Left renal pelvis (tissue), 4 donors: Measurements from ENCODE around the gene CXCL14. TPM values are rescaled to one million over a fixed set of nuclear protein-coding genes. Genes with fewer than 3 reads are reported as not detected.
A peak's percentile ranks its signal among the peaks of the same experiment; 100 is the strongest.

ENCODE experiments used
- DNase-seq, 4 donors: peaks; one replicate each; pipeline ENCODE4 v3.0.0-alpha.2; 2013; ENCODE audit warnings: low read depth in 4 of 4, low spot score in 3 of 4
- polyA plus RNA-seq, 4 donors: library from polyadenylated mRNA; unstranded; fragments of 120-200 nt; gene quantifications; one replicate each; pipeline ENCODE4 v1.2.1, GENCODE V29; 2013; ENCODE audit not compliant: insufficient read length in 4 of 4

Gene CXCL14, protein sequence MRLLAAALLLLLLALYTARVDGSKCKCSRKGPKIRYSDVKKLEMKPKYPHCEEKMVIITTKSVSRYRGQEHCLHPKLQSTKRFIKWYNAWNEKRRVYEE
- 10 to 100 TPM in 3 of 4 donors, 1 to 10 TPM in 1; 1.7 to 48.1 (median 23.1) TPM for polyA plus RNA-seq

DNA sequence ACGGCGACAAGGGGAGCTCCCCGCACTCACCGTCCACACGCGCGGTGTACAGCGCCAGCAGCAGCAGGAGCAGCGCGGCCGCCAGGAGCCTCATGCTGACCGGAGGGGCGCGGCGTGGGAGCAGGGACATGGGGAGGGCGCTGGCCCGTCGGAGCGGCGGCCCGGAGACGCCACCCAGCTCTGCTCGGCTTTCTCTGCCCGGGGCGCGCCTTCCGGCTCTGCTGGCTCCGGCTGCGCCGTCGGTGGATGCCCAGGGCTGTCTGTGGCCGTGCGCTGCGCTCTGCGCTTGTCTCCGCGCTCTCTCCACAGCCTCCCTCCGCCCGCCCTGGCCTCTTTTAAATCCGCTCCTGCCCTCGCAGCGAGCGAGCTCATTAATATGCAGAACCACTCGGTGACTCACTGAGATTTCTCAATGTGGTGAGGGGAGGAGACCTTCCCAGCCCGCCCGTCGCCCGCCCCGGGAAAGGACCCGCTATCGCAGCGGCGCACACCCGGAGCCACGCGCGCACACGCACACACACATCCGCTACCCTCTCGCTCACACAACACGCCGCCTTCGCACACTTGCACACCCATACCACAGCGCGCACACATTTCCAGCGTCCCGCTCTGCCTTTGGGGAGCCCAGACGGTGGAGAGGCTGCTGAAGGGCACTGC lies at the start of gene CXCL14:
TSS of gene CXCL14 (minus strand) at position 307 of the 657 bp plus-strand sequence. CDS start at position 94, 213 bp downstream.
- DNase-seq = no peak

DNA sequence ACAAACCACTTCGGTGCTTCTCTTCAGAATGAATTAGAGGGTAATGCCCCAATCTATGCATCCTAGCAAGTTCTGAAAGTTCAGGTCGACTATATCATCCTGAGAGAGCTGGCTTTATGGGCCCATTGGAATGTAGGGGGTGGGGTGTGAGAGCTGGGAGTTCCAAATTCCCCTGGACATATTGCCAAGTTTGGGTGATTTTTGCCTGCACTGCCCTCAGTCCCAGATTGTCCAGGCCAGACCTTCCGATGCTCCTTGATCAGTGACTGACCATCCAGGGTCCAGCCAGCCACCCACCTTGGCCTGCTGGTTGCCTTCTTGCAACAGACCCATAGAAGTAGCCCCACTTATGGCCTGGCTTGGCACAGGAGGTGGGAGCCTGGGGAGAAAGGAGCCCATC lies 47.8 kb upstream of the CXCL14 start:
- DNase-seq = no peak

DNA sequence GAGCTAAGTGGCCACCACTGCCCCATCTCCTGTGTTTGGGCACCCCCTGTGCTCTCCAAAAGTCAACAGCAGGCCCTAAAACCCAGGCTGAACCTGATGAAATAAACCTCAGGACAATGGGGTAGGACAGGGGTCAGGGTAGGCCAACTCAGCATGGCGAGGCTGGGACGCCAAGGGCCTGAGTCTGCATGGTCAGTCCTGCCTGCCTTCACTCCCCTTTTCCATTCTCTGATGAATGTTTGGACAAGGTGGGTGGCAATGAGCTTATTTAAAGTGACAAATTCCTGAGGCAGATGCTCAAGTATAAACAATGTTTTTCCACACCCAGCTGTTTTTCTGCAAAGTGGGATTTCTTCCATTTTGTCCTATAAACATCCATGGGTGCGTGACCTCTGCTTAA lies 47.2 kb upstream of the CXCL14 start:
- no peak for DNase-seq

DNA sequence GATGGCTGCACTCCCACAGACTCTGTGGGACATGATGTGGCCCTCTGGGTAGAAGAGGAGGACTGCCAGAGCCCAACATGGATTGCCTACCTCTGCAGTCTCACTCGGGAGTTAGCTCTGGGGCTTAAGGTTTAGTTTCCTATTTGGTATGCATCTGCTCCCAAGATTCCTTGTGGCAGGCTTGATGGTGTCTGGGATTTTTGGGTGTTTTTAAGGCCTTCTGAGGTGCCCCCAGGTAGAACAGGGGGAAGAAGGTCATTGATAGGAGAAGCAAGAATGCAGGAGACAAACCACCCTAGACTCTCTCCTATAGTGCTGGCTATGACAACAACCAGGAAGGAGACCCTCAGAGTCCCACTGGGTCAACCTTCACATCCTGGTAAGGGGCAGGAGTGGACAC lies 46.7 kb upstream of the CXCL14 start:
- DNase-seq = no peak

DNA sequence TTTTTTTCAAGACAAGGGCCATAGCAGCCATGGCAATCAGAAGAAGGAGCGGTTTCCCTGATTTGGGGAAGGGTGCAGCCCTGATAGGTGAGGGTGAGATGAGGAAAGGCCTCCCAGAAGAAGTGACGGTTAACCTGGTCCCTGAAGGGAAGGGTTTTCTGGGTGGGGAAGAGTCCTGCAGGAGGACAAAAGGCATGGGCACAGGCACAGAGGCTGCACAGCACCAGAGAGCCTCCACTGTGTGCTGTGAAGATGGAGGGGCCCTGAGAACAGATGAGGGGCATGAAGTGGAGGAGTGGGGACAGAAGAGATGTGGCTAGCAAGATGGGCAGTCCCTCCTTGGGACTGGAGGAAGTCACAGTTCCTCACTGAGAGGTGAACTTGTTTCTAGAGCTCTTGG lies 46.3 kb upstream of the CXCL14 start:
- no peak for DNase-seq

- no peak for DNase-seq
Measured at GRCh38 chr5:135623186-135623715, 44.5 kb upstream of the CXCL14 start.

DNA sequence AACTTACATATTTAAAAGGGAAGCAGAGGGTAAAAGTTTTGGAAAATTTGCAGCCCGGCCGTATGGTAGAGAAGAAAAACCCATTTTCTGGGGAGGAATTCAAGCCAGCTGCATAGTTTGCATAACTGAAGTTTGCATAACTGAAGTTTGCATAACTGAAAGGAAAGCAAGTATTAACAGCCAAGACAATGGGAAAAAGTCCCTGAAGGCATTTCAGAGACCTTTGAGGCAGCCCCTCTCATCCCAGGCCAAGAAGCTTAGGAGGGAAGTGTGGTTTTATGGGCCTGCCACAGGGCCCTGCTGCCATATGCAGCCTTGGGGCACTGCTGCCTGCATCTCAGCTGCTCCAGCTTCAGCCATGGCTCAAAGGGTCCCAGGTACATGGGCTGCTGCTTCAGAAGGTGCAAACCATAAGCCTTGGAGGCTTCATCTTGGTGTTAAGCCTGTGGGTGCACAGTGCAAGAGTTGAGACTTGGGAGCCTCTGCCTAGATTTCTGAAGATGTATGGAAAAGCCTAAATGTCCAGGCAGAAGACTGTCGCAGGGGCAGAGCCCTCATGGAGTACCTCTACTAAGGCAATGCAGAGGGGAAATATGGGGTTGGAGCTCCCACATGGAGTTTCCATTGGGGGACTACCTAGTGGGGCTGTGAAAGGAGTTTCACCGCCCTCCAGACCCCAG lies 36.9 kb upstream of the CXCL14 start:
- no peak for DNase-seq

GRCh38 chr5:135615171-135615570 lies 36.4 kb upstream of the CXCL14 start:
- no peak for DNase-seq

DNA sequence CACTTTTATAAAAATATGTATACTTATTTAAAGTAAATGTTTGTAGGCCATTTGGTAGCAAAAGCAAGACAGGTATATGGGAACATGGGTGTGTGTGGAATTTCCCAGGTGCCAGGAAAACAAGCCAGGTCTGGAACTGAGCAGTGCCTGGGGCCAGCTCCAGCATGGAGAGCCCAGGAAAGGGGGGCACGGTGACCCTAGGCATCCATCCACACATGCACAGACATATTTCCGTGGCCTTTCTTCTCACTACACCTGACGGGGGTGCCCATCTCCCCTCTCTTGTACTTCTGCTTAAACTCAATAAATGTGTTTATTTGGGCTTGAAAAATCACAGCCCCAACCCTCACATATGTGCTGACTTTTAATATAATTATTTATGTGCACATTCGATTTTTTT lies 31.2 kb upstream of the CXCL14 start:
- DNase-seq = no peak

GRCh38 chr5:135608761-135609443 lies 30.1 kb upstream of the CXCL14 start:
- no peak for DNase-seq

GRCh38 chr5:135608361-135608760 lies 29.6 kb upstream of the CXCL14 start:
- no peak for DNase-seq

GRCh38 chr5:135606431-135606830 lies 27.6 kb upstream of the CXCL14 start:
- DNase-seq = no peak

DNA sequence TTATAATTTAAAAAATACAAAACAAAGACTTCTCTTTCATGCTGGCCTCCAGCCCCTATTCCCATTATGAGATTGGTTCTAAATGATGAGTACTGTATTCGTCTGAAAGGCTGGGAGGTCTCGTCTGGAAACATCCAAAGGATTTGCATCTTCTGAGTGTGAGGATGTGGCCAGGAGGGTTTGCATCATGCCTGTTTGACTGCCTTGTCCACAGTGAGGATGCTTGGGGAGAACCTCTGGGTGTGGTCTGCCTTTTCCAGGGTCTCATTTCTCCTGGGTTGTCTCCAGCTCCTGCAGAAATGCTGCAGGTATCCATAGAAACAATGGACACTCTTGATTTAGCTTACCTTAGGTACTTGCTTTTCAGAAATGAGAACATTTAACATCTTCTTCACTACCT lies 26.4 kb upstream of the CXCL14 start:
- no peak for DNase-seq

DNA sequence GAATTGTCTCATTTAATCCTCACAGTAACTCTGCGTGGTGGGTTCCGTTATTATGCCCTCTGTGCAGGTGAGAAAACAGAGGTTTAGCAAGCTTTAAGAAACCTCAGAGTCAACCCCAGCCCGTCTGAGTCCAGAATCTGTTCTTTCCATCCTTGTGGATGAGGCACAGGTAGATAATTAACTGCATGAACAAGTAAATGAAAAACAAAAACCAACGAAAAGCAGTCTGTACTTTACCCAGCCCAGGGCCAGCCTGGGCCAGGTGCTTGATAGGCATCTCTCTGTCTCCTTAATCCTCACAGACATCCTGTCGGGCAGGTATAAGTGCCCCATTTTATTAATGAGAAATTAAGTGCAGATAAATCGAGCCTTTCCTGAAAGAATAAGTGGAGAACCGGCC lies 25.3 kb upstream of the CXCL14 start:
- DNase-seq = peak in 1 of 4 donors; percentile 20

DNA sequence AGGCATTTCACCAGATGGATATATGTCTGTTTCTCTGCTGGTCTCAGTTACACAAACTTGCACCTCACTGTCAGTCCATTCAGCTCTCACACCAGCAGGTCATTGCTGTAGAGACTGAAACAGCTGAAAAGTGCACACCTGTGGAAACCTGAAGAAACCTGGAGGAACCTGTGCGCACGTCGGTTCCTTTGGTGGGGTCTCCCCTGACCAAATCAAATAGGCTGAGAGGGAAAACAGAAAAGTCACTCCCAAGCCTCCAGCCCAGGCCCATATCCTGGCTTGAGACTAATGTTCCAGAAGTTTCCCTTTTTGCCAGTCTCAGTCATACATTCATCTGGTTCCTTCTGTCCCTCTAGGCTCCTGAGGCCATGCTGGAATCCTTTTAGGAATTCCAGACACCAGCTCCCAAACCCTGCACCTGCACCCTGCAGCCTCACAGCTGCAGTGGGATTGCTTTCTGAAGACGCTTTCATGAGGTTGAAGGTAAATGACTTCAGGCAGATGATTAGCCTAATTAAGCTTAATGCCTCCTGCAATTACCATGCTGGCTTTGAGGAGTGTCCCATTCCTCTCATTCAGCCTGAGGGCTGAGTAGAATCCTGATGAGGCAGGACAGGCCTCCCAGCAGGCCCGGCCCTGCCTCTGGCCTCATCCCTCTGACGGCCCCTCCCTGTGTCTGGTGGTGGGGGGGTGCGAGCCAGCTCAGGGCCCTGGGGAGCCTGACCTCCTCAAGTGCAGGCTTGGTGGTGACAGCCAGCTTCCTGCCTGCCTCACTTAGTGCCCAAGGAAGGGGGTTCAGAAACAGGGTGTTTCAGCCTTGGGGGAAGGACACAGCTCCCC lies 24.3 kb upstream of the CXCL14 start:
- DNase-seq = no peak

- DNase-seq = no peak
Measured at GRCh38 chr5:135601466-135601865, 22.7 kb upstream of the CXCL14 start.

DNA sequence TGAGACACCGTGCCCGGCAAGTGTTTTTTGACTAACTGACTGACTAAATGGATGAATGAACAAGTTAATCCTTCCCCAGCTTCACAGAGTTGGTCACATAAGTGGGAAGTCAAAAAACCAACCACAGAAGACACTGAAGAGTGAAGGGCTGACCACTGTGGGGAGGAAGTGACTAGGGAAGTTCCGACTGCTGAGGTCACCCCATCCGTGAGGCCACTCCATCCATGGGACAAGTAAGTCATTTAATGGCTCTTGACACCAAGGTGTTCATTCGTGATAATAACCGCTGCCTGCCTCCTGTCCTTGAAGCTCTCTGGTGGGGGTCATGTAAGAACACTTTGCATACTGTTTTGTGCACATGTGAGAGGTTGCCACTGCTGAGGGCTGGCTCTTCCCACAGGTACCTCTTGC lies 22.2 kb upstream of the CXCL14 start:
- DNase-seq = no peak

- no peak for DNase-seq
Measured at GRCh38 chr5:135600152-135600570, 21.4 kb upstream of the CXCL14 start.

DNA sequence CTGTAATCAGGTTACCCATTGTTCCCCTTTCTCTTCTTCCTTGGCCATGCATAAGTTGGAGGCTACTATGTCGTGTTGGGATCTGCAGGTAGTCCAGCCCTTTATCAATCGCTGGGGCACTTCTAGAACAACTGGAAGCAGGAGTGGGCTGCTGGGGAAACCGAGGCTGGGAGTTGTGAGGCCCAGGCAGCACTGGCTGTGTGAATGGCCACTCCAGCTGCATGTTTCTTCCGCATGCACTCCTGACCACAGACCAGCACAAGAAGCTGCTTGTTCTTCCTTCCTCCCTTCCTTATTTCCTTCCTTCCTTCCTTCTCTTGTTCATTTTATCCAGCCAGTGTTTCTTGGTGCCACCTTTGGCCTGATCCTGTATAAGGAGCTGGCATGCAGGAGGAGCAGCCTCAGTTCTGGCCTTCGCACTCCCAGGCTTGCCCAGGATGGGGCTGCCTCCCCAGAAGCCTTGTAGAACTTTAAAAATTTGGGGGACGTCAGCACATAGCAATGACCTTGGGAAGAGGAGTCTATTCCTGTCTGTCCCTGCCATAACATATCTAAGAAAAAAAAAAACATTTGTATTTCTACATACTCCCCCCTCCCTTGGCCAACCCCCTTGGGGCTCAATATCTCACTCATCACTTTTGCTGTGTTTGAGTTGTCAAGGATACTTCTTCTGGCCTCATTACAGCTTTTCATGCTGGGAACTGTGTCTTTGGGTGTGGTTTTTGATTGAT lies 20.8 kb upstream of the CXCL14 start:
- no peak for DNase-seq
